HepG2 (cell line): ENCODE data around the gene CYP4F22. TPM values are rescaled to one million over a fixed set of nuclear protein-coding genes. Genes with fewer than 3 reads are reported as not detected.

ENCODE experiments used
- BORCS8-MEF2B ChIP-seq: sonication (generic); formaldehyde crosslinking; IDR thresholded peaks from 2 replicates; pipeline ENCODE4 v1.8.0; 2022; ENCODE audit warnings: mild to moderate bottlenecking, missing genetic modification reagents
- BRD4 ChIP-seq: sonication (generic); formaldehyde crosslinking; IDR thresholded peaks from 2 replicates; pipeline ENCODE4 v1.4.0; 2020; ENCODE audit warnings: missing genetic modification reagents
- CAMTA2 ChIP-seq: sonication (generic); formaldehyde crosslinking; IDR thresholded peaks from 2 replicates; pipeline ENCODE4 v1.4.0; 2020; ENCODE audit warnings: mild to moderate bottlenecking, missing genetic modification reagents, borderline replicate concordance
- GTF2F1 ChIP-seq: fragments of 150-350 bp; IDR thresholded peaks from 2 replicates; pipeline ENCODE4 v1.6.1; 2014; ENCODE audit warnings: low read length
- JUN ChIP-seq: sonication (generic); formaldehyde crosslinking; IDR thresholded peaks from 2 replicates; pipeline ENCODE4 v1.4.0; 2020; ENCODE audit warnings: mild to moderate bottlenecking, missing genetic modification reagents
- MIER3 ChIP-seq: IDR thresholded peaks from 2 replicates; pipeline ENCODE4 v1.6.1; 2016; ENCODE audit warnings: missing compliant biosample characterization, borderline replicate concordance
- ZKSCAN1 ChIP-seq: fragments of 150-350 bp; IDR thresholded peaks from 2 replicates; pipeline ENCODE4 v1.6.1; 2014; ENCODE audit warnings: low read length
- ZNF616 ChIP-seq: sonication (generic); formaldehyde crosslinking; IDR thresholded peaks from 2 replicates; pipeline ENCODE4 v1.5.0; 2020; ENCODE audit warnings: low read depth, mild to moderate bottlenecking, missing genetic modification reagents
- ZNF678 ChIP-seq: sonication (generic); formaldehyde crosslinking; IDR thresholded peaks from 2 replicates; pipeline ENCODE4 v1.4.0; 2020; ENCODE audit warnings: mild to moderate bottlenecking, missing genetic modification reagents
- ZNF788 ChIP-seq: sonication (generic); formaldehyde crosslinking; IDR thresholded peaks from 2 replicates; pipeline ENCODE4 v1.5.0; 2020; ENCODE audit warnings: mild to moderate bottlenecking, missing genetic modification reagents, borderline replicate concordance
- ZNF790 ChIP-seq: sonication (generic); formaldehyde crosslinking; IDR thresholded peaks from 2 replicates; pipeline ENCODE4 v1.8.0; 2022; ENCODE audit warnings: missing genetic modification reagents, mild to moderate bottlenecking, borderline replicate concordance
- ZSCAN25 ChIP-seq: sonication (generic); formaldehyde crosslinking; IDR thresholded peaks from 2 replicates; pipeline ENCODE4 v1.8.0; 2022; ENCODE audit warnings: mild to moderate bottlenecking, missing genetic modification reagents
- polyA plus RNA-seq, 8 experiments: library from polyadenylated mRNA; depleted of rRNA in 3 of 8; stranded (reverse) in 7 of 8; unstranded in 1 of 8; fragments of >200 nt; fragmentation: Illumina TruSeq in 4 of 8; extraction: Trizol in 4 of 8; gene quantifications; 2 replicates each; pipeline versions ENCODE4 v1.2.1 to v1.2.3, GENCODE V29; 2011 to 2016; ENCODE audit warnings: low read depth in 4 of 8, missing spikeins in 1 of 8, mixed read lengths in 1 of 8; ENCODE audit not compliant: insufficient read depth in 1 of 8
- total RNA-seq, 5 experiments: library from RNA; depleted of rRNA; stranded (reverse); fragments of >200 nt; fragmentation: Illumina TruSeq; extraction: Trizol; gene quantifications; 2 replicates each; pipeline ENCODE4 v1.2.3, GENCODE V29; 2016; ENCODE audit warnings: low read depth in 1 of 5
- TF ChIP-seq, protein P1 (sequence below): sonication (generic); formaldehyde crosslinking; IDR thresholded peaks from 2 replicates; pipeline ENCODE4 v1.8.0; 2022; ENCODE audit warnings: mild to moderate bottlenecking, missing genetic modification reagents, moderate library complexity
- TF ChIP-seq, protein P2 (sequence below): sonication (generic); formaldehyde crosslinking; IDR thresholded peaks from 2 replicates; pipeline ENCODE4 v1.9.0; 2022; ENCODE audit warnings: low read depth, missing genetic modification reagents
- TF ChIP-seq, protein P3 (sequence below): sonication (generic); formaldehyde crosslinking; IDR thresholded peaks from 2 replicates; pipeline ENCODE4 v1.4.0; 2020; ENCODE audit warnings: missing genetic modification reagents
- TF ChIP-seq, protein P4 (sequence below): sonication (generic); formaldehyde crosslinking; IDR thresholded peaks from 2 replicates; pipeline ENCODE4 v1.5.0; 2020; ENCODE audit warnings: mild to moderate bottlenecking, low read depth, missing genetic modification reagents, borderline replicate concordance

CYP4F22 gene
- total and polyA plus RNA-seq, 2 of the 13 experiments (the other 11 are each of a cell fraction or from before 2014, with no cell fraction given) = 0.05 TPM; not detected in 1

DNA sequence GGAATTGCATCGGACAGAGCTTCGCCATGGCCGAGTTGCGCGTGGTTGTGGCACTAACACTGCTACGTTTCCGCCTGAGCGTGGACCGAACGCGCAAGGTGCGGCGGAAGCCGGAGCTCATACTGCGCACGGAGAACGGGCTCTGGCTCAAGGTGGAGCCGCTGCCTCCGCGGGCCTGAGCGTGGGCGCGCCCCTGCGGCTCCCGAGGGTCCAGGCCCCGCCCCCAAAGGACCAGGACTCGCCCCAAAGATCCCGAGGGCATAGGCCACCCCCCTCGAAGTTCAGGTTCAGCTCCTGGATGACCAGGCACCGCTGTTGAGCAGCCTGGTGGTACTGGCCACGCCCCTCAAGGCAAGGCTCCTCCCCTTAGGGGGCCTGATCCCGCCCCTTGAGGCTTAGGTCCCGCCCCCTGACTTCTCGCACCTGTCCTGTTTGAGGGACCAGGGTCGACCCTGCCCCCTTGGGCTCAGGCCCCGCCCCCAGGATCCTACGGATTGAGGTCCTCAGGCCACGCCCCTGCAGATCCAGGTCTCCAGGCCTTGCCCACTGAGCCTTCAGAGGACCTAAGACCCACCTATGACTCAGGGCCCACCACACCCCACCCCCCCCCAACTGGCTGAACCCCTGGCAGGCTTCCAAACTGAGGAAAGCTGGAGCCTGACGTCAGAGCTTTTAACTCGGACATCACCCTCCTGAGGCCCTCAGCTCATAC is 43.1 kb downstream of the CYP4F22 start (continued):
- TF ChIP-seq ZNF678 (CRISPR knock-in tag) (no peak), GTF2F1 (no peak), JUN (CRISPR knock-in tag) (no peak), ZNF788 (CRISPR knock-in tag) (peak; percentile 60; the same call in 1 of the 2 replicates), ZKSCAN1 (no peak), ZSCAN25 (no peak), BRD4 (CRISPR knock-in tag) (no peak), MIER3 (CRISPR knock-in tag) (no peak), BORCS8-MEF2B (CRISPR knock-in tag) (peak; percentile 8; the same call in 1 of the 2 replicates), CAMTA2 (CRISPR knock-in tag) (no peak), ZNF790 (CRISPR knock-in tag) (no peak), ZNF616 (no peak)
- TF ChIP-seq, protein P1, sequence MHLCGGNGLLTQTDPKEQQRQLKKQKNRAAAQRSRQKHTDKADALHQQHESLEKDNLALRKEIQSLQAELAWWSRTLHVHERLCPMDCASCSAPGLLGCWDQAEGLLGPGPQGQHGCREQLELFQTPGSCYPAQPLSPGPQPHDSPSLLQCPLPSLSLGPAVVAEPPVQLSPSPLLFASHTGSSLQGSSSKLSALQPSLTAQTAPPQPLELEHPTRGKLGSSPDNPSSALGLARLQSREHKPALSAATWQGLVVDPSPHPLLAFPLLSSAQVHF (CRISPR knock-in tag) = no peak
- TF ChIP-seq, protein P2, sequence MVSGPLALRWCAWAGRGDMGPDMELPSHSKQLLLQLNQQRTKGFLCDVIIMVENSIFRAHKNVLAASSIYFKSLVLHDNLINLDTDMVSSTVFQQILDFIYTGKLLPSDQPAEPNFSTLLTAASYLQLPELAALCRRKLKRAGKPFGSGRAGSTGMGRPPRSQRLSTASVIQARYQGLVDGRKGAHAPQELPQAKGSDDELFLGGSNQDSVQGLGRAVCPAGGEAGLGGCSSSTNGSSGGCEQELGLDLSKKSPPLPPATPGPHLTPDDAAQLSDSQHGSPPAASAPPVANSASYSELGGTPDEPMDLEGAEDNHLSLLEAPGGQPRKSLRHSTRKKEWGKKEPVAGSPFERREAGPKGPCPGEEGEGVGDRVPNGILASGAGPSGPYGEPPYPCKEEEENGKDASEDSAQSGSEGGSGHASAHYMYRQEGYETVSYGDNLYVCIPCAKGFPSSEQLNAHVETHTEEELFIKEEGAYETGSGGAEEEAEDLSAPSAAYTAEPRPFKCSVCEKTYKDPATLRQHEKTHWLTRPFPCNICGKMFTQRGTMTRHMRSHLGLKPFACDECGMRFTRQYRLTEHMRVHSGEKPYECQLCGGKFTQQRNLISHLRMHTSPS (CRISPR knock-in tag) = no peak
- TF ChIP-seq, protein P3, sequence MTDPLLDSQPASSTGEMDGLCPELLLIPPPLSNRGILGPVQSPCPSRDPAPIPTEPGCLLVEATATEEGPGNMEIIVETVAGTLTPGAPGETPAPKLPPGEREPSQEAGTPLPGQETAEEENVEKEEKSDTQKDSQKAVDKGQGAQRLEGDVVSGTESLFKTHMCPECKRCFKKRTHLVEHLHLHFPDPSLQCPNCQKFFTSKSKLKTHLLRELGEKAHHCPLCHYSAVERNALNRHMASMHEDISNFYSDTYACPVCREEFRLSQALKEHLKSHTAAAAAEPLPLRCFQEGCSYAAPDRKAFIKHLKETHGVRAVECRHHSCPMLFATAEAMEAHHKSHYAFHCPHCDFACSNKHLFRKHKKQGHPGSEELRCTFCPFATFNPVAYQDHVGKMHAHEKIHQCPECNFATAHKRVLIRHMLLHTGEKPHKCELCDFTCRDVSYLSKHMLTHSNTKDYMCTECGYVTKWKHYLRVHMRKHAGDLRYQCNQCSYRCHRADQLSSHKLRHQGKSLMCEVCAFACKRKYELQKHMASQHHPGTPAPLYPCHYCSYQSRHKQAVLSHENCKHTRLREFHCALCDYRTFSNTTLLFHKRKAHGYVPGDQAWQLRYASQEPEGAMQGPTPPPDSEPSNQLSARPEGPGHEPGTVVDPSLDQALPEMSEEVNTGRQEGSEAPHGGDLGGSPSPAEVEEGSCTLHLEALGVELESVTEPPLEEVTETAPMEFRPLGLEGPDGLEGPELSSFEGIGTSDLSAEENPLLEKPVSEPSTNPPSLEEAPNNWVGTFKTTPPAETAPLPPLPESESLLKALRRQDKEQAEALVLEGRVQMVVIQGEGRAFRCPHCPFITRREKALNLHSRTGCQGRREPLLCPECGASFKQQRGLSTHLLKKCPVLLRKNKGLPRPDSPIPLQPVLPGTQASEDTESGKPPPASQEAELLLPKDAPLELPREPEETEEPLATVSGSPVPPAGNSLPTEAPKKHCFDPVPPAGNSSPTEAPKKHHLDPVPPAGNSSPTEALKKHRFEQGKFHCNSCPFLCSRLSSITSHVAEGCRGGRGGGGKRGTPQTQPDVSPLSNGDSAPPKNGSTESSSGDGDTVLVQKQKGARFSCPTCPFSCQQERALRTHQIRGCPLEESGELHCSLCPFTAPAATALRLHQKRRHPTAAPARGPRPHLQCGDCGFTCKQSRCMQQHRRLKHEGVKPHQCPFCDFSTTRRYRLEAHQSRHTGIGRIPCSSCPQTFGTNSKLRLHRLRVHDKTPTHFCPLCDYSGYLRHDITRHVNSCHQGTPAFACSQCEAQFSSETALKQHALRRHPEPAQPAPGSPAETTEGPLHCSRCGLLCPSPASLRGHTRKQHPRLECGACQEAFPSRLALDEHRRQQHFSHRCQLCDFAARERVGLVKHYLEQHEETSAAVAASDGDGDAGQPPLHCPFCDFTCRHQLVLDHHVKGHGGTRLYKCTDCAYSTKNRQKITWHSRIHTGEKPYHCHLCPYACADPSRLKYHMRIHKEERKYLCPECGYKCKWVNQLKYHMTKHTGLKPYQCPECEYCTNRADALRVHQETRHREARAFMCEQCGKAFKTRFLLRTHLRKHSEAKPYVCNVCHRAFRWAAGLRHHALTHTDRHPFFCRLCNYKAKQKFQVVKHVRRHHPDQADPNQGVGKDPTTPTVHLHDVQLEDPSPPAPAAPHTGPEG (CRISPR knock-in tag) = no peak
- TF ChIP-seq, protein P4, sequence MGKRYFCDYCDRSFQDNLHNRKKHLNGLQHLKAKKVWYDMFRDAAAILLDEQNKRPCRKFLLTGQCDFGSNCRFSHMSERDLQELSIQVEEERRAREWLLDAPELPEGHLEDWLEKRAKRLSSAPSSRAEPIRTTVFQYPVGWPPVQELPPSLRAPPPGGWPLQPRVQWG (CRISPR knock-in tag) = no peak
